Bronchial epithelial cell (primary cell): ENCODE results near the gene MACF1. TPM values are rescaled to one million over a fixed set of nuclear protein-coding genes. Genes with fewer than 3 reads are reported as not detected.

ENCODE experiments used
- DNase-seq: peaks from one replicate; pipeline ENCODE4 v3.0.0-alpha.2; 2010; ENCODE audit warnings: low read depth
- FAIRE-seq: peaks from 2 replicates; lab custom pipeline; 2011; peaks lifted over from hg19 to GRCh38; lab: Jason Lieb, UNC
- H3K27me3 ChIP-seq: 2 replicates; pipeline ENCODE4 v1.5.1; 2011; ENCODE audit warnings: low read length; ENCODE audit not compliant: control insufficient read depth, insufficient read depth
- H3K36me3 ChIP-seq: 2 replicates; pipeline ENCODE4 v1.5.1; 2011; ENCODE audit warnings: low read length; ENCODE audit not compliant: control insufficient read depth, insufficient read depth
- H3K4me3 ChIP-seq: 2 replicates; pipeline ENCODE4 v1.5.1; 2011; ENCODE audit warnings: mild to moderate bottlenecking, low read depth, low read length, control low read depth
- total RNA-seq: library from RNA; depleted of rRNA; stranded (reverse); fragments of >200 nt; gene quantifications from 2 replicates; pipeline ENCODE4 v1.2.1, GENCODE V29; 2014
- TF ChIP-seq, protein P1 (sequence below): IDR thresholded peaks from 2 replicates; pipeline ENCODE4 v1.5.1; 2011; ENCODE audit warnings: mild to moderate bottlenecking, moderate library complexity, low read length, control low read depth, inconsistent platforms; ENCODE audit not compliant: insufficient read depth, severe bottlenecking

Gene MACF1
- total RNA-seq, 1 donor from 2014 or later = 163 TPM

- H3K36me3 ChIP-seq = peaks cover 22% of the 10 kb centered on the region
- H3K4me3 ChIP-seq = no peak overlapping the region
- FAIRE-seq = no peak
- DNase-seq = no peak
- no peaks in the 10 kb centered on the region for H3K27me3 ChIP-seq
- TF ChIP-seq, protein P1, sequence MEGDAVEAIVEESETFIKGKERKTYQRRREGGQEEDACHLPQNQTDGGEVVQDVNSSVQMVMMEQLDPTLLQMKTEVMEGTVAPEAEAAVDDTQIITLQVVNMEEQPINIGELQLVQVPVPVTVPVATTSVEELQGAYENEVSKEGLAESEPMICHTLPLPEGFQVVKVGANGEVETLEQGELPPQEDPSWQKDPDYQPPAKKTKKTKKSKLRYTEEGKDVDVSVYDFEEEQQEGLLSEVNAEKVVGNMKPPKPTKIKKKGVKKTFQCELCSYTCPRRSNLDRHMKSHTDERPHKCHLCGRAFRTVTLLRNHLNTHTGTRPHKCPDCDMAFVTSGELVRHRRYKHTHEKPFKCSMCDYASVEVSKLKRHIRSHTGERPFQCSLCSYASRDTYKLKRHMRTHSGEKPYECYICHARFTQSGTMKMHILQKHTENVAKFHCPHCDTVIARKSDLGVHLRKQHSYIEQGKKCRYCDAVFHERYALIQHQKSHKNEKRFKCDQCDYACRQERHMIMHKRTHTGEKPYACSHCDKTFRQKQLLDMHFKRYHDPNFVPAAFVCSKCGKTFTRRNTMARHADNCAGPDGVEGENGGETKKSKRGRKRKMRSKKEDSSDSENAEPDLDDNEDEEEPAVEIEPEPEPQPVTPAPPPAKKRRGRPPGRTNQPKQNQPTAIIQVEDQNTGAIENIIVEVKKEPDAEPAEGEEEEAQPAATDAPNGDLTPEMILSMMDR = no peak
These were observed 79.4 kb downstream of the MACF1 start for GRCh38 chr1:39283858-39284257.

GRCh38 chr1:39287541-39287940 lies 83.0 kb downstream of the MACF1 start:
- H3K36me3 ChIP-seq = peaks cover 25% of the 10 kb centered on the region
- FAIRE-seq = no peak

GRCh38 chr1:39288735-39289465 lies 84.4 kb downstream of the MACF1 start:
- Histone ChIP-seq H3K36me3 (peaks cover 25% of the 10 kb centered on the region), H3K4me3 (no peak overlapping the region), H3K27me3 (no peaks in the 10 kb centered on the region)
- no peak for DNase-seq
- no peak for FAIRE-seq
- TF ChIP-seq, protein P1 = no peak

More at GRCh38 chr1:39287541-39287940, 83.0 kb downstream of the MACF1 start:
- H3K4me3 ChIP-seq = no peak overlapping the region
- DNase-seq = no peak
- H3K27me3 ChIP-seq = no peaks in the 10 kb centered on the region
- TF ChIP-seq, protein P1 = no peak

- Histone ChIP-seq H3K36me3 (peaks cover 21% of the 10 kb centered on the region), H3K27me3 (no peaks in the 10 kb centered on the region), H3K4me3 (no peak overlapping the region)
- FAIRE-seq = no peak
- TF ChIP-seq, protein P1 = no peak
- DNase-seq = no peak
These were observed 87.9 kb downstream of the MACF1 start for GRCh38 chr1:39292401-39292800.

DNA sequence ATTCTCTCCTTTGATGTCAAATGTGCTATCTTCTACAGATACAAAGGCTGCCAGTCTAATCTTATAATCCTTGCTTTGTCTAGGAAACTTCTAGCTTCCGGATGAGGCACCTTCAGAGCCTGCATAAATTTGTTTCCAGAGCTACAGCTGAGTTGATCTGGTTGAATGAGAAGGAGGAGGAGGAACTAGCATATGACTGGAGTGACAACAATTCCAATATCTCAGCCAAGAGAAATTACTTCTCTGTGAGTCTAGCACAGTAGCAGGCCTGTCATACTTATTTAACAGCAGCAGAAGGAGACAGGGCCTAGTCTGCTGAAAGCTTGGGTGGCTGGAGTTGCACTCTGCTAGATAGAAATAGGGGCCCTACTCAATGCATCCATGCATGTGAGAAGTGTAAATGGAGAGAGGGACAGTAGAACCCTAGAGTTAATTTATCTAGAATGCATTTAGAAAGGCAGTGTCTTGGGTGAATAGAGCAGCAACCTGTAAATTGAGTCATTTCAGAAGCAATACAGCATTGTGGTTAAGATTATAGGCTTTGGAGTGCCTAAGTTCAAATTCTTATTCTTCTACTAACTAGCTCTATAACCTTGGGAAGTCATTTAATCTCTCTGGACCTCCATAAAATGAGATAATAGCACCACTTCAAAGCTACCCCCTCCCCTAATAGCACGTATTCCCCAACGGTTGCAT lies 89.0 kb downstream of the MACF1 start:
- H3K27me3 ChIP-seq = no peaks in the 10 kb centered on the region
- no peak for FAIRE-seq
- no peak overlapping the region for H3K4me3 ChIP-seq
- H3K36me3 ChIP-seq = peaks cover 16% of the 10 kb centered on the region
- DNase-seq = no peak
- TF ChIP-seq, protein P1 = no peak
